H1 (cell line): Measurements from ENCODE around the gene CEBPG. TPM values are rescaled to one million over a fixed set of nuclear protein-coding genes. Genes with fewer than 3 reads are reported as not detected.

ENCODE experiments used
- CTCF ChIA-PET: fragments of 300-600 bp; sonication (Branson Sonifier 250); formaldehyde crosslinking; loops from one replicate; lab custom pipeline; 2021; ENCODE audit not compliant: partially characterized antibody; lab: Charles Lee
- POLR2A ChIA-PET: fragments of 300-600 bp; sonication (Branson Sonifier 250); formaldehyde crosslinking; loops from one replicate; lab custom pipeline; 2021; ENCODE audit warnings: inconsistent platforms; ENCODE audit not compliant: partially characterized antibody; lab: Charles Lee
- DNase-seq, 2 experiments: peaks; one replicate each; pipeline versions ENCODE4 v3.0.0 to v3.0.0-alpha.2; 2010 to 2022; ENCODE audit warnings: low spot score in 2 of 2, low read depth in 1 of 2, mixed read lengths in 1 of 2
- FAIRE-seq: peaks from 2 replicates; lab custom pipeline; 2011; peaks lifted over from hg19 to GRCh38; lab: Jason Lieb, UNC
- H2AFZ ChIP-seq: 2 replicates; pipeline ENCODE4 v1.8.1; 2012; ENCODE audit warnings: low read length, inconsistent platforms
- H2AK5ac ChIP-seq: 2 replicates; pipeline ENCODE4 v1.6.1; 2013; ENCODE audit warnings: low read depth, low read length
- H2BK120ac ChIP-seq: replicated peaks from 2 replicates; pipeline ENCODE3; 2013; ENCODE audit warnings: low read depth, low read length, inconsistent platforms
- H2BK12ac ChIP-seq: 2 replicates; pipeline ENCODE4 v1.6.1; 2013; ENCODE audit warnings: low read depth, low read length
- H2BK15ac ChIP-seq: 2 replicates; pipeline ENCODE4 v1.6.1; 2013; ENCODE audit warnings: low read length
- H2BK20ac ChIP-seq: 2 replicates; pipeline ENCODE4 v1.6.1; 2013; ENCODE audit warnings: low read length
- H2BK5ac ChIP-seq: 2 replicates; pipeline ENCODE4 v1.6.1; 2013; ENCODE audit warnings: low read depth, low read length
- H3K14ac ChIP-seq: 2 replicates; pipeline ENCODE4 v1.6.1; 2013; ENCODE audit warnings: inconsistent platforms; ENCODE audit not compliant: insufficient read length
- H3K18ac ChIP-seq: 2 replicates; pipeline ENCODE4 v1.6.1; 2013; ENCODE audit warnings: low read length; ENCODE audit errors: extremely low read depth
- H3K23ac ChIP-seq: 2 replicates; pipeline ENCODE4 v1.6.1; 2013; ENCODE audit warnings: inconsistent platforms; ENCODE audit not compliant: insufficient read length
- H3K23me2 ChIP-seq: 2 replicates; pipeline ENCODE4 v1.6.1; 2013; ENCODE audit warnings: low read depth, low read length
- H3K27ac ChIP-seq: 2 replicates; pipeline ENCODE4 v1.6.1; 2011; ENCODE audit warnings: low read depth, low read length, inconsistent platforms
- H3K27me3 ChIP-seq, 4 experiments: replicated peaks in 1 of 4; 1 replicate in 1 of 4; 2 replicates in 3 of 4; pipeline versions ENCODE4 v1.6.1 to v1.8.1; 2011 to 2013; ENCODE audit warnings: low read length in 3 of 4, mild to moderate bottlenecking in 3 of 4, inconsistent platforms in 2 of 4, mixed read lengths in 2 of 4, moderate library complexity in 1 of 4; ENCODE audit not compliant: control insufficient read depth in 3 of 4, insufficient read depth in 3 of 4; ENCODE audit errors: extremely low read depth in 1 of 4
- H3K36me3 ChIP-seq, 4 experiments: 2 replicates each; pipeline versions ENCODE4 v1.6.1 to v1.8.1; 2011 to 2013; ENCODE audit warnings: mild to moderate bottlenecking in 4 of 4, low read length in 3 of 4, moderate library complexity in 2 of 4, control low read depth in 1 of 4, inconsistent platforms in 1 of 4; ENCODE audit not compliant: insufficient read depth in 4 of 4, control insufficient read depth in 2 of 4
- H3K4ac ChIP-seq: replicated peaks from 2 replicates; pipeline ENCODE3; 2013; ENCODE audit warnings: low read length, low read depth, mixed read lengths, inconsistent platforms; ENCODE audit not compliant: insufficient read length
- H3K4me1 ChIP-seq, 4 experiments: replicated peaks in 1 of 4; 1 replicate in 1 of 4; 2 replicates in 3 of 4; pipeline versions ENCODE4 v1.6.1 to v1.8.1; 2011 to 2013; ENCODE audit warnings: low read length in 3 of 4, inconsistent platforms in 2 of 4, mixed read lengths in 1 of 4; ENCODE audit not compliant: insufficient read depth in 4 of 4, control insufficient read depth in 3 of 4
- H3K4me2 ChIP-seq, 2 experiments: 2 replicates each; pipeline versions ENCODE4 v1.6.1 to v1.8.1; 2011 to 2013; ENCODE audit warnings: low read depth in 2 of 2, low read length in 2 of 2, control low read depth in 1 of 2, inconsistent platforms in 1 of 2, mild to moderate bottlenecking in 1 of 2; ENCODE audit not compliant: insufficient read depth in 1 of 2
- H3K4me3 ChIP-seq, 4 experiments: fragments of 200-600, 300-600 bp in 1 of 4; sonication (generic), shearing (Covaris generic), sonication (Bioruptor Twin) in 1 of 4; 2 replicates each; pipeline versions ENCODE4 v1.5.1 to v1.8.1; 2011 to 2016; ENCODE audit warnings: low read length in 4 of 4, low read depth in 3 of 4, control low read depth in 2 of 4, inconsistent platforms in 2 of 4, mild to moderate bottlenecking in 2 of 4, mixed read lengths in 1 of 4, moderate library complexity in 1 of 4; ENCODE audit not compliant: insufficient read depth in 2 of 4; ENCODE audit errors: extremely low read depth in 1 of 4
- H3K56ac ChIP-seq: replicated peaks from 2 replicates; pipeline ENCODE3; 2013; ENCODE audit warnings: low read depth, mild to moderate bottlenecking, mixed read lengths, low read length, inconsistent platforms; ENCODE audit not compliant: insufficient read length
- H3K79me1 ChIP-seq: 2 replicates; pipeline ENCODE4 v1.6.1; 2013; ENCODE audit warnings: low read depth, low read length, control low read depth
- H3K79me2 ChIP-seq, 2 experiments: 2 replicates each; pipeline versions ENCODE4 v1.6.1 to v1.8.1; 2012 to 2013; ENCODE audit warnings: low read length in 2 of 2, mild to moderate bottlenecking in 2 of 2, inconsistent platforms in 1 of 2; ENCODE audit not compliant: insufficient read depth in 2 of 2, control insufficient read depth in 1 of 2
- H3K9ac ChIP-seq, 4 experiments: replicated peaks in 1 of 4; 1 replicate in 1 of 4; 2 replicates in 3 of 4; pipeline versions ENCODE4 v1.6.1 to v1.8.1; 2011 to 2013; ENCODE audit warnings: low read depth in 3 of 4, low read length in 3 of 4, control low read depth in 2 of 4, mild to moderate bottlenecking in 2 of 4, moderate library complexity in 2 of 4, inconsistent platforms in 1 of 4; ENCODE audit errors: extremely low read depth in 1 of 4
- H3K9me3 ChIP-seq, 2 experiments: 2 replicates each; pipeline versions ENCODE4 v1.6.1 to v1.8.1; 2012 to 2013; ENCODE audit warnings: mild to moderate bottlenecking in 2 of 2, moderate library complexity in 2 of 2, control low read depth in 1 of 2, inconsistent platforms in 1 of 2, low read depth in 1 of 2, low read length in 1 of 2, mixed read lengths in 1 of 2; ENCODE audit not compliant: insufficient read depth in 2 of 2
- H4K20me1 ChIP-seq, 2 experiments: replicated peaks in 1 of 2; 2 replicates each; pipeline versions ENCODE3 to v1.8.1; 2011 to 2013; ENCODE audit warnings: inconsistent platforms in 2 of 2, low read length in 2 of 2, mild to moderate bottlenecking in 1 of 2; ENCODE audit not compliant: insufficient read depth in 2 of 2, control insufficient read depth in 1 of 2
- H4K5ac ChIP-seq: 2 replicates; pipeline ENCODE4 v1.6.1; 2013; ENCODE audit warnings: low read length, low read depth, mixed read lengths, inconsistent platforms; ENCODE audit not compliant: insufficient read length
- H4K8ac ChIP-seq: 2 replicates; pipeline ENCODE4 v1.8.0; 2013; ENCODE audit warnings: mild to moderate bottlenecking, moderate library complexity, low read length, inconsistent platforms; ENCODE audit not compliant: insufficient read depth; ENCODE audit errors: extremely low read depth
- H4K91ac ChIP-seq: replicated peaks from 2 replicates; pipeline ENCODE3; 2013; ENCODE audit warnings: low read length, mixed read lengths, inconsistent platforms; ENCODE audit not compliant: insufficient read length
- ASH2L ChIP-seq: fragments of 200-600, 300-600 bp; sonication (generic); IDR thresholded peaks from one replicate; pipeline ENCODE4 v1.7.1; 2017; ENCODE audit warnings: low read length
- BRCA1 ChIP-seq: IDR thresholded peaks from 2 replicates; pipeline ENCODE4 v1.6.1; 2012; ENCODE audit warnings: low read depth, low read length, improper control_type of control experiment
- CBX8 ChIP-seq: fragments of 300-800, 300-1000 bp; sonication (generic); IDR thresholded peaks from 2 replicates; pipeline ENCODE4 v1.7.1; 2016; ENCODE audit warnings: low read depth, low read length, borderline replicate concordance
- EGR1 ChIP-seq: IDR thresholded peaks from 2 replicates; pipeline ENCODE4 v1.6.1; 2011; ENCODE audit warnings: low read depth, low read length, borderline replicate concordance
- EP300 ChIP-seq, 2 experiments: IDR thresholded peaks; 1 replicate in 1 of 2; 2 replicates in 1 of 2; pipeline ENCODE4 v1.6.1; 2011 to 2012; ENCODE audit warnings: low read depth in 2 of 2, low read length in 2 of 2, mild to moderate bottlenecking in 2 of 2, borderline replicate concordance in 1 of 2, inconsistent platforms in 1 of 2, moderate library complexity in 1 of 2
- GABPA ChIP-seq: IDR thresholded peaks from 2 replicates; pipeline ENCODE4 v1.6.1; 2011; ENCODE audit warnings: mild to moderate bottlenecking, low read length, moderate library complexity, borderline replicate concordance; ENCODE audit not compliant: insufficient read depth
- JUND ChIP-seq: IDR thresholded peaks from 2 replicates; pipeline ENCODE4 v1.6.1; 2011; ENCODE audit warnings: mild to moderate bottlenecking, improper control_type of control experiment, low read length
- NANOG ChIP-seq: IDR thresholded peaks from 2 replicates; pipeline ENCODE4 v1.6.1; 2011; ENCODE audit warnings: low read length, low read depth, mild to moderate bottlenecking, inconsistent platforms; ENCODE audit not compliant: insufficient read depth, poor library complexity, severe bottlenecking
- RNF2 ChIP-seq: fragments of 200-900, 300-1000 bp; sonication (generic); IDR thresholded peaks from 2 replicates; pipeline ENCODE4 v1.7.1; 2016; ENCODE audit warnings: borderline replicate concordance, low read depth, mild to moderate bottlenecking, antibody characterized with exemption, low read length; ENCODE audit not compliant: poor library complexity, severe bottlenecking; ENCODE audit errors: missing control alignments
- SP4 ChIP-seq: IDR thresholded peaks from 2 replicates; pipeline ENCODE4 v1.6.1; 2012; ENCODE audit warnings: low read length, inconsistent platforms
- SUZ12 ChIP-seq: fragments of 200-600 bp; sonication (generic); IDR thresholded peaks from 2 replicates; pipeline ENCODE4 v1.6.1; 2012; ENCODE audit warnings: mild to moderate bottlenecking, inconsistent platforms, low read length, moderate library complexity, mixed read lengths
- TAF7 ChIP-seq: optimal IDR thresholded peaks from 2 replicates; pipeline ENCODE3; 2011; ENCODE audit warnings: low read depth, mild to moderate bottlenecking, inconsistent platforms, low read length, moderate library complexity, borderline replicate concordance
- WGBS, 2 experiments: shearing (Covaris generic) in 1 of 2; methylation state at CpG; one replicate each; pipeline versions ENCODE4 v1.1.6 to v1.1.7; 2013 to 2015; ENCODE audit warnings: low lambda C conversion rate in 2 of 2, mixed read lengths in 2 of 2, inconsistent platforms in 1 of 2, low coverage in 1 of 2, missing lambda C conversion rate in 1 of 2; ENCODE audit not compliant: insufficient replicate concordance in 2 of 2, insufficient coverage in 1 of 2, insufficient read length in 1 of 2; ENCODE audit errors: extremely low coverage in 1 of 2, missing lambda C conversion rate in 1 of 2; 5-methylcytosine and 5-hydroxymethylcytosine counted together
- polyA plus RNA-seq, 7 experiments: library from polyadenylated mRNA; depleted of rRNA in 3 of 7; stranded (reverse) in 5 of 7; unstranded in 2 of 7; fragments of >200 nt in 5 of 7; fragments of 200-250 nt in 2 of 7; gene quantifications; 1 replicate in 5 of 7; 2 replicates in 1 of 7; 4 replicates in 1 of 7; pipeline versions ENCODE4 v1.2.1 to v1.2.3, GENCODE V29; 2011 to 2013; ENCODE audit warnings: missing spikeins in 2 of 7, mixed read lengths in 2 of 7
- total RNA-seq: library from RNA; stranded (reverse); fragmentation: NEBNext Ultra II Directional; extraction: Animal tissue kit (Norgen Biotek cat#: 25700); gene quantifications from 2 replicates; pipeline ENCODE4 v1.2.1, GENCODE V29; 2021

The CEBPG gene
- total and polyA plus RNA-seq, 2 of the 8 experiments (the other 6 are each of a cell fraction or from before 2014, with no cell fraction given) = 12.3 to 35.4 TPM

DNA sequence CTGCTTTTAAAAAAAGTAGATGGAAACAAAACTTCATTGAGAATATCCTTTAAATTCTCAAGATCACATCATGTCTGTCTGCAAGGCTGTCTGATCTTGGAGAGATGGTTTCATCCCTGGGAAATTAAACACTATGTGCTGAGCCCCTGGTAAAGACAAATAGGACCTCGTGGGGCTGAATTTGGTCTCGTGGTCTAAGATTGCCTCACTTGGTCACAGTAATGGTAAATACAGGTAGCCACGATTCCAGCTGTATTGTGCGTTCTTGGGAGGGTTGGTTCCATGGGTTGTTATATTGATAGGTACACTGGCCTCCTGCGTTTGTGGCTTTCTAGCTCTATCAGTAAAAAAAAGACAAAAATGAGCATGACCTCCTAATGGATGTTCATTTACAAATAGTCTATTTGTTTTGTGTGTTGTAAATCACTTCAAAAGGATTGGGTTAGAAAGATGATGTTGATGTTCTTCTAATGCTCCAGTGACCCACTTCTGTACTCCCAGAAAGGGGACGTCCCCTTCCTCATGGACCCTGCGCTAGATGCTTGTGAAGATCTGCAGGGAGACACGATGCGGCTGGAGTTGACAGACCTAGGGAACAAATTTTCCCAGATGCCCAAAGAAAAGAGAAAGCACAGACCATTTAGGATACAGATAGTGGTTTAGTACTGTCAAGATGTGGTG, 1.8 kb downstream of the CEBPG start:
- H3K36me3 ChIP-seq = peaks cover 0 to 7% (median 2%) of the 10 kb centered on the region in 4 experiments; a peak in 4 of 8 replicates
- no peak overlapping the region for H3K56ac ChIP-seq
- no peaks in the 10 kb centered on the region for H3K9me3 ChIP-seq
- no peak overlapping the region for H4K91ac ChIP-seq
- H3K79me1 ChIP-seq = peaks cover 14% of the 10 kb centered on the region
- peaks cover 6% of the 10 kb centered on the region for H3K23me2 ChIP-seq
- H3K9ac ChIP-seq = no peak overlapping the region; a peak in 1 of 7 replicates
- peak overlapping the region; percentile 65 to 83; a peak in 2 of 4 replicates for H3K4me2 ChIP-seq
- H2BK12ac ChIP-seq = no peak overlapping the region
- no peak overlapping the region for H2AFZ ChIP-seq
- no peak overlapping the region for H2BK15ac ChIP-seq
- no peak overlapping the region for H3K18ac ChIP-seq
- POLR2A ChIA-PET = interaction anchor here (0.9 to 6.1 kb wide), 12 partner anchors 13 to 185 kb away, joined by 3 to 87 read pairs (median 8); partner anchors contain the start of gene CEBPA
- H4K8ac ChIP-seq = no peak overlapping the region
- no peak for FAIRE-seq
- no peak overlapping the region for H2BK120ac ChIP-seq
- H3K4me1 ChIP-seq = peaks cover 4 to 12% (median 6%) of the 10 kb centered on the region in 4 experiments; a peak in 6 of 7 replicates
- no peak overlapping the region for H2BK5ac ChIP-seq
- H3K79me2 ChIP-seq = peaks cover 27 to 63% of the 10 kb centered on the region in 2 experiments
- no peak overlapping the region for H4K5ac ChIP-seq
- no peak overlapping the region for H2AK5ac ChIP-seq
- H3K4me3 ChIP-seq = peak overlapping the region in 2 of 4 experiments; percentile 73 to 99; a peak in 3 of 8 replicates
- H3K4ac ChIP-seq = no peak overlapping the region
- WGBS, 2 experiments = 92% methylated on average over 9 of the region's 9 CpGs; no CpG with 5 or more reads in 1 of the 2 experiments
- H2BK20ac ChIP-seq = no peak overlapping the region
- no peak overlapping the region for H3K14ac ChIP-seq
- H3K23ac ChIP-seq = no peak overlapping the region
- CTCF ChIA-PET = interaction anchor here (0.7 to 1.6 kb wide), 7 partner anchors 9 to 139 kb away, joined by 3 to 6 read pairs (median 3); no protein-coding TSS in a partner anchor
- no peaks in the 10 kb centered on the region for H3K27me3 ChIP-seq
- no peak overlapping the region for H3K27ac ChIP-seq
- no peak for DNase-seq
- H4K20me1 ChIP-seq = peaks cover 30 to 34% of the 10 kb centered on the region in 2 experiments
- TF ChIP-seq NANOG (no peak), ASH2L (no peak), SUZ12 (no peak), CBX8 (no peak), TAF7 (no peak), GABPA (no peak), BRCA1 (no peak), RNF2 (no peak), EGR1 (no peak), EP300 (IDR thresholded peaks at IDR 0.05; ENCODE audit: borderline replicate concordance in 1 of 2, low read depth in 2 of 2, low read length in 2 of 2) (no peak), JUND (no peak), SP4 (no peak)
